Measurements from ENCODE around the gene SLC66A2.
"Not testable (repeated sequence)": the region's sequence is repeated elsewhere in the genome, so short reads cannot be mapped to it uniquely, and the experiment has no call there.

SLC66A2 gene

GRCh38 chr18:79951545-79952455, at the start of gene SLC66A2:
Gene SLC66A2, minus strand, starts transcription at chr18:79951653. Its CDS starts 727 bp downstream, at chr18:79950926.
- TF ChIP-seq CTCF (conservative IDR thresholded peaks at IDR 0.05; ENCODE audit: low read length): no peak
- H3K4me3 ChIP-seq (ENCODE audit: low read length): peak within 1 kb of the TSS; percentile 75
- peak; percentile 83 for DNase-seq (ENCODE audit: low read depth)

- H3K4me3 ChIP-seq (ENCODE audit: low read length): no peak overlapping the region
- no peak for DNase-seq (ENCODE audit: low read depth)
- TF ChIP-seq CTCF (conservative IDR thresholded peaks at IDR 0.05; ENCODE audit: low read length): no peak
These were observed 49.4 kb upstream of the SLC66A2 start for GRCh38 chr18:80000877-80001276.

- DNase-seq (ENCODE audit: low read depth); H3K4me3 ChIP-seq (ENCODE audit: low read length): not testable (repeated sequence)
These were observed 48.2 kb upstream of the SLC66A2 start for GRCh38 chr18:79999701-80000100.

- DNase-seq (ENCODE audit: low read depth): peak; percentile 65
- TF ChIP-seq CTCF (conservative IDR thresholded peaks at IDR 0.05; ENCODE audit: low read length): no peak
- H3K4me3 ChIP-seq (ENCODE audit: low read length): no peak overlapping the region
These were observed 40.0 kb upstream of the SLC66A2 start for GRCh38 chr18:79991494-79991893.

GRCh38 chr18:79989195-79989497, 37.7 kb upstream of the SLC66A2 start:
- peak overlapping the region; percentile 98 for H3K4me3 ChIP-seq (ENCODE audit: low read length)
- TF ChIP-seq CTCF (conservative IDR thresholded peaks at IDR 0.05; ENCODE audit: low read length): no peak
- DNase-seq (ENCODE audit: low read depth): no peak

GRCh38 chr18:79988451-79989194, 37.2 kb upstream of the SLC66A2 start, which contains the start of gene TXNL4A:
Gene TXNL4A, minus strand, starts transcription at chr18:79988563. Its CDS starts 171 bp downstream, at chr18:79988392.
- H3K4me3 ChIP-seq (ENCODE audit: low read length): peak within 1 kb of the TSS; percentile 98
- TF ChIP-seq CTCF (conservative IDR thresholded peaks at IDR 0.05; ENCODE audit: low read length): no peak
- peak; percentile 86 for DNase-seq (ENCODE audit: low read depth)

- H3K4me3 ChIP-seq (ENCODE audit: low read length): peak overlapping the region; percentile 98
- peak; percentile 27 for DNase-seq (ENCODE audit: low read depth)
These were observed 36.6 kb upstream of the SLC66A2 start for GRCh38 chr18:79988071-79988450.

More at GRCh38 chr18:79988071-79988450, 36.6 kb upstream of the SLC66A2 start:
- TF ChIP-seq CTCF (conservative IDR thresholded peaks at IDR 0.05; ENCODE audit: low read length): peak; percentile 36

All from AG10803 (cell line).